Panc1 (cell line): Measurements from ENCODE around the gene SLFNL1.

Experiments used
- CTCF ChIP-seq: fragments of 450-650 bp; IDR thresholded peaks from 2 replicates; pipeline ENCODE4 v1.5.1; 2017; ENCODE audit warnings: mild to moderate bottlenecking
- POLR2AphosphoS5 ChIP-seq: IDR thresholded peaks from 2 replicates; pipeline ENCODE4 v1.6.1; 2012; ENCODE audit warnings: mild to moderate bottlenecking, low read depth, low read length, moderate library complexity
- SIN3A ChIP-seq: IDR thresholded peaks from 2 replicates; pipeline ENCODE4 v1.6.1; 2012; ENCODE audit warnings: low read depth, mild to moderate bottlenecking, low read length, moderate library complexity, borderline replicate concordance; ENCODE audit not compliant: insufficient read depth
- TCF7L2 ChIP-seq: IDR thresholded peaks from 2 replicates; pipeline ENCODE4 v1.6.1; 2011; ENCODE audit warnings: mild to moderate bottlenecking, low read depth, low read length, inconsistent platforms
- TF ChIP-seq, protein P1 (sequence below), 2 experiments: IDR thresholded peaks; 2 replicates each; pipeline ENCODE4 v1.6.1; 2011 to 2012; ENCODE audit warnings: low read depth in 2 of 2, control low read depth in 1 of 2, low read length in 1 of 2, mild to moderate bottlenecking in 1 of 2, moderate library complexity in 1 of 2; ENCODE audit not compliant: insufficient read depth in 1 of 2

- TF ChIP-seq POLR2AphosphoS5, result no peak
- no peak for TF ChIP-seq CTCF
- TF ChIP-seq, protein P1, sequence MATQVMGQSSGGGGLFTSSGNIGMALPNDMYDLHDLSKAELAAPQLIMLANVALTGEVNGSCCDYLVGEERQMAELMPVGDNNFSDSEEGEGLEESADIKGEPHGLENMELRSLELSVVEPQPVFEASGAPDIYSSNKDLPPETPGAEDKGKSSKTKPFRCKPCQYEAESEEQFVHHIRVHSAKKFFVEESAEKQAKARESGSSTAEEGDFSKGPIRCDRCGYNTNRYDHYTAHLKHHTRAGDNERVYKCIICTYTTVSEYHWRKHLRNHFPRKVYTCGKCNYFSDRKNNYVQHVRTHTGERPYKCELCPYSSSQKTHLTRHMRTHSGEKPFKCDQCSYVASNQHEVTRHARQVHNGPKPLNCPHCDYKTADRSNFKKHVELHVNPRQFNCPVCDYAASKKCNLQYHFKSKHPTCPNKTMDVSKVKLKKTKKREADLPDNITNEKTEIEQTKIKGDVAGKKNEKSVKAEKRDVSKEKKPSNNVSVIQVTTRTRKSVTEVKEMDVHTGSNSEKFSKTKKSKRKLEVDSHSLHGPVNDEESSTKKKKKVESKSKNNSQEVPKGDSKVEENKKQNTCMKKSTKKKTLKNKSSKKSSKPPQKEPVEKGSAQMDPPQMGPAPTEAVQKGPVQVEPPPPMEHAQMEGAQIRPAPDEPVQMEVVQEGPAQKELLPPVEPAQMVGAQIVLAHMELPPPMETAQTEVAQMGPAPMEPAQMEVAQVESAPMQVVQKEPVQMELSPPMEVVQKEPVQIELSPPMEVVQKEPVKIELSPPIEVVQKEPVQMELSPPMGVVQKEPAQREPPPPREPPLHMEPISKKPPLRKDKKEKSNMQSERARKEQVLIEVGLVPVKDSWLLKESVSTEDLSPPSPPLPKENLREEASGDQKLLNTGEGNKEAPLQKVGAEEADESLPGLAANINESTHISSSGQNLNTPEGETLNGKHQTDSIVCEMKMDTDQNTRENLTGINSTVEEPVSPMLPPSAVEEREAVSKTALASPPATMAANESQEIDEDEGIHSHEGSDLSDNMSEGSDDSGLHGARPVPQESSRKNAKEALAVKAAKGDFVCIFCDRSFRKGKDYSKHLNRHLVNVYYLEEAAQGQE (IDR thresholded peaks at IDR 0.05; ENCODE audit: insufficient read depth in 1 of 2, low read depth in 2 of 2, low read length in 1 of 2), result no peak
- no peak for TF ChIP-seq SIN3A
- TF ChIP-seq TCF7L2, result no peak
Measured at GRCh38 chr1:40989066-40989465, 32.5 kb downstream of the SLFNL1 start.
